ENCODE measurements around the gene PSMC5. TPM values are rescaled to one million over a fixed set of nuclear protein-coding genes. Genes with fewer than 3 reads are reported as not detected.

PSMC5 gene
- total and polyA plus RNA-seq, 12 donors = 64.1 to 273 (median 135) TPM

- Histone ChIP-seq H3K36me3 (replicated peaks in 1 of 2) (peaks cover 0 to 83% of the 10 kb centered on the region in 2 donors), H3K4me3 (no peak overlapping the region), H3K27ac (no peak overlapping the region), H3K27me3 (no peaks in the 10 kb centered on the region), H3K9me3 (replicated peaks in 1 of 3) (no peaks in the 10 kb centered on the region), H3K4me1 (replicated peaks in 1 of 2) (peaks cover 14 to 38% of the 10 kb centered on the region in 2 donors)
- intact Hi-C loops (cut with DNase I) = no loop called here
- DNase-seq = peak in 3 of 7 donors; percentile 16 to 52 (median 18)
- TF ChIP-seq, protein P1, sequence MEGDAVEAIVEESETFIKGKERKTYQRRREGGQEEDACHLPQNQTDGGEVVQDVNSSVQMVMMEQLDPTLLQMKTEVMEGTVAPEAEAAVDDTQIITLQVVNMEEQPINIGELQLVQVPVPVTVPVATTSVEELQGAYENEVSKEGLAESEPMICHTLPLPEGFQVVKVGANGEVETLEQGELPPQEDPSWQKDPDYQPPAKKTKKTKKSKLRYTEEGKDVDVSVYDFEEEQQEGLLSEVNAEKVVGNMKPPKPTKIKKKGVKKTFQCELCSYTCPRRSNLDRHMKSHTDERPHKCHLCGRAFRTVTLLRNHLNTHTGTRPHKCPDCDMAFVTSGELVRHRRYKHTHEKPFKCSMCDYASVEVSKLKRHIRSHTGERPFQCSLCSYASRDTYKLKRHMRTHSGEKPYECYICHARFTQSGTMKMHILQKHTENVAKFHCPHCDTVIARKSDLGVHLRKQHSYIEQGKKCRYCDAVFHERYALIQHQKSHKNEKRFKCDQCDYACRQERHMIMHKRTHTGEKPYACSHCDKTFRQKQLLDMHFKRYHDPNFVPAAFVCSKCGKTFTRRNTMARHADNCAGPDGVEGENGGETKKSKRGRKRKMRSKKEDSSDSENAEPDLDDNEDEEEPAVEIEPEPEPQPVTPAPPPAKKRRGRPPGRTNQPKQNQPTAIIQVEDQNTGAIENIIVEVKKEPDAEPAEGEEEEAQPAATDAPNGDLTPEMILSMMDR (IDR thresholded peaks at IDR 0.05) = no peak
- no peak for TF ChIP-seq POLR2A (IDR thresholded peaks at IDR 0.05)
- 85 to 93% (median 89%) methylated on average over 11 to 15 of the region's 15 CpGs for WGBS, 4 donors
These were observed 6.6 kb downstream of the PSMC5 start for GRCh38 chr17:63833741-63834373.

DNA sequence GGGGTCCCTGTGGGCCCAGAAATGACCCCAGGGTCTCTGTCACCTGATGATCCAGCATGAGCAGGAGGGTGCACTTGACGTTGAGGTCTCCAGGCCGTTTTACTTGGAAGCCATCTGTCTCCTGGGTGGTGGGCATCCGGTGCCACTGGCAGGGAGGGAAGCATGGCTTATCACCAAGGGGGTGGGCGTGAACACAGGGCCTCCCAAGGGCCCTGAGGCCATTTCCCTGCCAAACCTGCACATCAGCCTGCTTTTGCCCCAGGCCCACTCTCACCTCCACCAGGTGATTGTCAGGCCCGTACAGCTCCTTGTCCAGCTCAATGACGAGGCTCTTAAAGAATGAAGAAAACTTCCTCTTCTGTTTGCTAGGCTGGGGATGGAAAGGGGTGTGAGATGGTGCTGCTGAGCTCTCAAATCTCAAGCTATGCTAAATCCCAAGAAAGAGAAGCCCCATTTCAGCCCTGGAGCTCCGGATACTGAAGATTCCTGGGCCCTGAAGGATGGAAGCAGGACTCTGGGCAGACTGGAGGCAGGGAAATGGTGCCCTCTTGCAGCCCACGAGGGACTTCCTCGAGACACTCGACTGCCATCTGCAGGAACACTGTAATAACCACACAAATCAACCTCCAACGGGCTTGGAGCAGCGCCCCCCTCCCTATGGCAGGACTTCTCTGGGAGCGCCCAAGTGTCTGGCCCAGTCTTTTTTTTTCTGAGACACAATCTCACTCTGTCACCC, 7.4 kb downstream of the PSMC5 start:
- Histone ChIP-seq H3K36me3 (replicated peaks in 1 of 2) (peaks cover 0 to 76% of the 10 kb centered on the region in 2 donors), H3K4me3 (no peak overlapping the region), H3K9me3 (replicated peaks in 1 of 3) (no peaks in the 10 kb centered on the region), H3K27me3 (no peaks in the 10 kb centered on the region), H3K27ac (peak overlapping the region in 1 of 5 donors; percentile 30), H3K4me1 (replicated peaks in 1 of 2) (peaks cover 22 to 39% of the 10 kb centered on the region in 2 donors)
- peak in 6 of 7 donors; percentile 51 to 88 (median 77) for DNase-seq
- WGBS, 4 donors = 35 to 45% (median 37%) methylated on average over 3 to 13 of the region's 13 CpGs
- TF ChIP-seq POLR2A (IDR thresholded peaks at IDR 0.05) = no peak
- TF ChIP-seq, protein P1 (IDR thresholded peaks at IDR 0.05) = peak; percentile 25 to 64 (median 41)
- intact Hi-C loops (cut with DNase I) = no loop called here

DNA sequence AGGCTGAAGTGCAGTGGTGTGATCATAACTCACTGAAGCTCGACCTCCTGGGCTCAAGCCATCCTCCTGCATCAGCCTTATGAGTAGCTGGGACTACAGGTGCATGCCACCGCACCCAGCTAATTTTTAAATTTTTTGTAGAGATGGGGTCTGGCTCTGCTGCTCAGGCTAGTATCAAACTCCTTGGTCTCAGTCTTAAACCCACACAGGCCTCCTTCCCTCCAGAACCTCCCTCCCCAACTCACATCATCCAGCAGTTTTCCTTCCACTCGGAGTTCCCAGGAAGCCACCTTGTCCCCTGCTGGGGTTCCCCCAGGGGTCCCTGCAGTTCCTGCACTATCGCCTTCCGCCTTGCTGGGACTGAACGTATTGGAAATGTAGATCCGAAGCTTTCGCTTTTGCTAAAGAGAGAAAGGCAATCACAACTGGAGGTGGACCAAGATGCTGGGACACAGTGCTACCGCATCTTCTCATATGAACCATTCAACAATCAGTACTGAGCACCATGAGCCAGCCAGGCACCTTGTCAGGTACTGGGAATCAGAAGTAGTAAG, 8.0 kb downstream of the PSMC5 start:
- Histone ChIP-seq H3K36me3 (replicated peaks in 1 of 2) (peaks cover 0 to 69% of the 10 kb centered on the region in 2 donors), H3K4me1 (replicated peaks in 1 of 2) (peaks cover 28 to 41% of the 10 kb centered on the region in 2 donors), H3K4me3 (no peak overlapping the region), H3K9me3 (replicated peaks in 1 of 3) (no peaks in the 10 kb centered on the region), H3K27ac (peak overlapping the region in 1 of 5 donors; percentile 30), H3K27me3 (no peaks in the 10 kb centered on the region)
- intact Hi-C loops (cut with DNase I) = no loop called here
- 79 to 95% (median 83%) methylated on average over 8 to 9 of the region's 9 CpGs for WGBS, 4 donors
- no peak for DNase-seq
- TF ChIP-seq, protein P1 (IDR thresholded peaks at IDR 0.05) = no peak
- no peak for TF ChIP-seq POLR2A (IDR thresholded peaks at IDR 0.05)

DNA sequence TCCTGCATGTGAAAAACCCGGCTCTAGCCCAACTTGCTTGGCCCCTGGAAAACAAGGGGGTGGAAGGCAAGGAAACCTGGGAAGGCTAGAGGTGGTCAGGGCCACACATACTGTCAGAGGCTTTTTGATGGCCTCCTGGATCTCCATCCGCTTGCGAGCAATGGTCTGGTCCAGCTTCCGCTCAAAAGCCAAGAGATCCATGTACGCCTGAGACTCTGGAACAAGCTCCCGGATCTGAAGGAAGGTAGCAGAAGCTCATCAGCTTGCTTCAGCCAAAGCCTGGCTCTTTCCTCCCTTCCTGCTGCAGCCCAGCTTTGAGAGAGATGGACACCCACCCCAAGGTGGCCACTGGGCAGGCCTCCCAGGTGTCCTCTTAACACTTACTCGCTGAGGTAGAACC, 9.6 kb downstream of the PSMC5 start:
- Histone ChIP-seq H3K36me3 (replicated peaks in 1 of 2) (peaks cover 0 to 53% of the 10 kb centered on the region in 2 donors), H3K4me1 (replicated peaks in 1 of 2) (peaks cover 44 to 55% of the 10 kb centered on the region in 2 donors), H3K4me3 (no peak overlapping the region), H3K27me3 (no peaks in the 10 kb centered on the region), H3K9me3 (replicated peaks in 1 of 3) (no peaks in the 10 kb centered on the region), H3K27ac (peak overlapping the region in 2 of 5 donors; percentile 80 to 90)
- WGBS, 4 donors = 96 to 98% (median 96%) methylated on average over 6 to 7 of the region's 7 CpGs
- TF ChIP-seq, protein P1 (IDR thresholded peaks at IDR 0.05) = no peak
- TF ChIP-seq POLR2A (IDR thresholded peaks at IDR 0.05) = no peak
- intact Hi-C loops (cut with DNase I) = no loop called here
- peak in 1 of 7 donors; percentile 14 for DNase-seq

Measured in adrenal gland (tissue), 12 donors.